ENCODE data around the gene HAS3.

DNA sequence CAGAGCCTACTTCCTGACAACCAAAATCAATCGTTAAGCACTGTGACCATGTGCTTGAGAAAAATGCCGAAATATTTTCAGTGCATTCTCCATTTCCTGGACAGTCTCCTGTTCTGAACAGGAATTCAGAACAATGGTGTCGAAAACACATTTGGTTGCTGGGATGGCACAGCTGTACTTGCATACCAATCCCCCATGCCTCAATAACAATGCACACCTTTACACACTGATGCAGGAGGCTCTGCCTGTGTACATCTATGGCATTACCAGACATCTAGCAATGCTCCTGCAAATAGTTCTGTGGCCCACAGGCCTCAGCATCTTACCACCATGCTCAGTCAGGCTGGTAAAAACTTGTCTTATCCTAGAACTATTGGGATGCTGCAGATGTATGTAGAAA, 20.8 kb downstream of the HAS3 start:
- TF ChIP-seq EZH2 (IDR thresholded peaks at IDR 0.05; ENCODE audit: low read depth) (no peak), CTCF (conservative IDR thresholded peaks at IDR 0.05) (no peak)
